ENCODE measurements around the gene KLHL42. TPM values are rescaled to one million over a fixed set of nuclear protein-coding genes. Genes with fewer than 3 reads are reported as not detected.

Gene KLHL42
- total and polyA plus RNA-seq, 4 donors = 7.5 to 32.5 (median 15.3) TPM

GRCh38 chr12:27781680-27782079 is 1.6 kb downstream of the KLHL42 start:
- DNase-seq (peak; percentile 50 to 89 (median 86)), ATAC-seq (ENCODE audit: insufficient read depth, low FRiP score) (no peak)
- 64 to 75% methylated on average over 5 of the region's 5 CpGs for WGBS, 2 donors
- TF ChIP-seq, protein P1, sequence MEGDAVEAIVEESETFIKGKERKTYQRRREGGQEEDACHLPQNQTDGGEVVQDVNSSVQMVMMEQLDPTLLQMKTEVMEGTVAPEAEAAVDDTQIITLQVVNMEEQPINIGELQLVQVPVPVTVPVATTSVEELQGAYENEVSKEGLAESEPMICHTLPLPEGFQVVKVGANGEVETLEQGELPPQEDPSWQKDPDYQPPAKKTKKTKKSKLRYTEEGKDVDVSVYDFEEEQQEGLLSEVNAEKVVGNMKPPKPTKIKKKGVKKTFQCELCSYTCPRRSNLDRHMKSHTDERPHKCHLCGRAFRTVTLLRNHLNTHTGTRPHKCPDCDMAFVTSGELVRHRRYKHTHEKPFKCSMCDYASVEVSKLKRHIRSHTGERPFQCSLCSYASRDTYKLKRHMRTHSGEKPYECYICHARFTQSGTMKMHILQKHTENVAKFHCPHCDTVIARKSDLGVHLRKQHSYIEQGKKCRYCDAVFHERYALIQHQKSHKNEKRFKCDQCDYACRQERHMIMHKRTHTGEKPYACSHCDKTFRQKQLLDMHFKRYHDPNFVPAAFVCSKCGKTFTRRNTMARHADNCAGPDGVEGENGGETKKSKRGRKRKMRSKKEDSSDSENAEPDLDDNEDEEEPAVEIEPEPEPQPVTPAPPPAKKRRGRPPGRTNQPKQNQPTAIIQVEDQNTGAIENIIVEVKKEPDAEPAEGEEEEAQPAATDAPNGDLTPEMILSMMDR (IDR thresholded peaks at IDR 0.05; ENCODE audit: control extremely low read depth, extremely low read depth) = no peak
- Histone ChIP-seq H3K9me3 (ENCODE audit: control insufficient read depth in 4 of 4, insufficient read depth in 3 of 4, low read length in 3 of 4) (no peaks in the 10 kb centered on the region), H3K4me1 (ENCODE audit: control insufficient read depth in 5 of 5, insufficient read depth in 5 of 5, low read length in 5 of 5) (peaks cover 5 to 33% (median 9%) of the 10 kb centered on the region in 5 donors), H3K36me3 (ENCODE audit: control insufficient read depth in 4 of 4, insufficient read depth in 4 of 4, low read length in 4 of 4) (peaks cover 0 to 5% (median 0%) of the 10 kb centered on the region in 4 donors), H3K9ac (ENCODE audit: insufficient read depth in 1 of 2, low read length in 2 of 2) (peak overlapping the region; percentile 66 to 68), H3K4me3 (no peak overlapping the region), H3K27ac (ENCODE audit: low read depth in 1 of 2, low read length in 1 of 2) (no peak overlapping the region), H3K27me3 (ENCODE audit: control insufficient read depth in 3 of 3, insufficient read depth in 3 of 3, low read length in 2 of 3) (no peaks in the 10 kb centered on the region)

- H3K27ac ChIP-seq (ENCODE audit: low read depth in 1 of 2, low read length in 1 of 2) = no peak overlapping the region
These were observed 2.4 kb downstream of the KLHL42 start for GRCh38 chr12:27782481-27782880.

DNA sequence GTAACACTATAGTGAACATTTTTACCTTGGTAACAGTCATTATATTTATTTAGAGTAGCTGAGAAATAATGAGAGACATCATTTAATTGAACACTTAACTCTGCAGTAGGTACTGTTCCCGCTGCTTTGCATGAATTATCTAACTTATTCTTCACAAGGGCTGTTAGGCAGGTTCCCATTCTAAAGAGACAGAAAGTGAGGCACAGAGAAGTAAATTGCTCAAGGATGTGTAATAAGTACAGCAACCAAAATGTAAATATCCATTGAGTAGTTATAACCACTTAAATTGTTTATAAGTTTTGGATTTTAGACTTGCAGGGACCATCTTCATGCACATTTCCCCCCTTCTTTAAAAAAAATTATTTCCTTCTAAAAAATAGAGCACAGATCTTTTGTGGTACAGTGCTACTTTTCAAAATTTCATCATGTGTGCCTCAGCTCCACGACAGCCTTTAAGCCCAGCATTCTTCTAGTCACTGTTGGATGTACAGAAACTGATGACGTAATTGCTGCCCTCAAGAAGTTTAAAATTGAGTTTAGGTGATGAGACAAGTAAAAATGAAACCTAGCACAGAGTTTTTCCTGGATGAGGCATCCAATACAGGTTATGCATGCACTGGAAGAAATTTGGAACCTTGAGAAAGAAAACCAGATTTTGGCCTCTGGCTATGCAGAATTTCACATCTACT is 6.0 kb downstream of the KLHL42 start:
- ATAC-seq (ENCODE audit: insufficient read depth, low FRiP score) = no peak
- TF ChIP-seq, protein P1 (IDR thresholded peaks at IDR 0.05; ENCODE audit: control extremely low read depth, extremely low read depth) = no peak
- WGBS, 2 donors = 27 to 65% methylated on average over 3 of the region's 3 CpGs
- peaks cover 4 to 25% (median 6%) of the 10 kb centered on the region in 5 donors for H3K4me1 ChIP-seq (ENCODE audit: control insufficient read depth in 5 of 5, insufficient read depth in 5 of 5, low read length in 5 of 5)
- no peak overlapping the region for H3K4me3 ChIP-seq
- no peak overlapping the region for H3K9ac ChIP-seq (ENCODE audit: insufficient read depth in 1 of 2, low read length in 2 of 2)
- no peak for DNase-seq
- no peak overlapping the region for H3K27ac ChIP-seq (ENCODE audit: low read depth in 1 of 2, low read length in 1 of 2)
- H3K27me3 ChIP-seq (ENCODE audit: control insufficient read depth in 3 of 3, insufficient read depth in 3 of 3, low read length in 2 of 3) = no peaks in the 10 kb centered on the region
- no peaks in the 10 kb centered on the region for H3K9me3 ChIP-seq (ENCODE audit: control insufficient read depth in 4 of 4, insufficient read depth in 3 of 4, low read length in 3 of 4)
- H3K36me3 ChIP-seq (ENCODE audit: control insufficient read depth in 4 of 4, insufficient read depth in 4 of 4, low read length in 4 of 4) = peaks cover 0 to 6% (median 2%) of the 10 kb centered on the region in 4 donors

More at GRCh38 chr12:27782481-27782880, 2.4 kb downstream of the KLHL42 start:
- Histone ChIP-seq H3K4me3 (no peak overlapping the region), H3K9me3 (ENCODE audit: control insufficient read depth in 4 of 4, insufficient read depth in 3 of 4, low read length in 3 of 4) (no peaks in the 10 kb centered on the region), H3K9ac (ENCODE audit: insufficient read depth in 1 of 2, low read length in 2 of 2) (no peak overlapping the region), H3K27me3 (ENCODE audit: control insufficient read depth in 3 of 3, insufficient read depth in 3 of 3, low read length in 2 of 3) (no peaks in the 10 kb centered on the region), H3K36me3 (ENCODE audit: control insufficient read depth in 4 of 4, insufficient read depth in 4 of 4, low read length in 4 of 4) (peaks cover 0 to 5% (median 0%) of the 10 kb centered on the region in 4 donors), H3K4me1 (ENCODE audit: control insufficient read depth in 5 of 5, insufficient read depth in 5 of 5, low read length in 5 of 5) (peaks cover 5 to 33% (median 9%) of the 10 kb centered on the region in 5 donors)
- DNase-seq = no peak
- TF ChIP-seq, protein P1 (IDR thresholded peaks at IDR 0.05; ENCODE audit: control extremely low read depth, extremely low read depth) = no peak
- no peak for ATAC-seq (ENCODE audit: insufficient read depth, low FRiP score)
- WGBS, 2 donors = 96 to 97% methylated on average over 1 of the region's 1 CpG

Data from lung (tissue), 12 donors.